Stimulated activated CD4-positive, alpha-beta T cell treated with anti-CD3 and anti-CD28 coated beads, TNF-alpha, amount 100 ng/mL, for 4 hours (primary cell): Measurements from ENCODE around the gene IL36A.

Experiments used
- DNase-seq, 3 experiments: peaks; one replicate each; pipeline ENCODE4 v3.0.0-alpha.2; 2020; ENCODE audit warnings: low read depth in 3 of 3

The IL36A gene, protein sequence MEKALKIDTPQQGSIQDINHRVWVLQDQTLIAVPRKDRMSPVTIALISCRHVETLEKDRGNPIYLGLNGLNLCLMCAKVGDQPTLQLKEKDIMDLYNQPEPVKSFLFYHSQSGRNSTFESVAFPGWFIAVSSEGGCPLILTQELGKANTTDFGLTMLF

DNA sequence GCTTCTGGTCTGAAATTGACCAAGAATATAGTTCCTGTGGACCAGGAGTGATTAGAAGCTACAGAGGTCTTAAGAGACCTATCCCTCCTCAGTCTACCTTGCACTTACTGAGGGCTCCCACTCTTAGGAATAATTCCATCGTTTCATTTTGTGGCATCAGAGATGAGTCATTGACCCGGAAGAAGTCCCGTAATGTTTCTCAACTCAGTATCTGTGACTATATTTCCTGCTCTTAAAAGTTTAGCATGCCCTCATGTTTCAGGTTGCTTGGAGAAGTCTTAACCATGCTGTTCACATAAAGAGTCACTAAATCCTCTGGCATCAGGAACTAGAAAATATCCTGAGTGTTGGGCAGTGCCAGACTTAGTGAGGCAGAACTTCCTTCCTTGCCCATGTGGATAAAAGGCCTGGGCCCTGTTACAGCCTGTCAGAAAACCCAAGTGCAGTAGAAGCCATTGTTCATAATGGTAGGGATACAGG is at the start of gene IL36A:
Gene IL36A, plus strand, starts transcription at position 430 of the 480 bp plus-strand sequence. CDS start 413 bp downstream, outside the sequence.
- DNase-seq: no peak

DNA sequence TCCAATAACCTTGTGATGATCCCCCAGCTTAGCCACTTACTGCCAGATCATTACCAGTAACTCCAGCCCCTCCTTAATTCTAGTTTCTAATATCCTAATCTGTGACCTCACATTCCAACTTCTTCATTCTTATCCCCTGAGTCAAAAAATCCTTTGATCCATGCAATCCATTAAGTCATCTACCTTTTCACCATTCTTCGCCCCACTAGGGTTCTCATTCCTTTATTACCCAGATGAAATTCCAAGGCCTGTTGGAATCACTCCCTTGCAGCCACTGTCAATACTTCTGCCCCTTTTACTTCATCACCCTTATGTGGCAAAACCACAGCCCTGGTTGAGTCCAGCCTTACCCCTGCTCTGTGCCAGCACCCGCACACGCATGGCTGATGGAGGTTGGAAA is 47.7 kb upstream of the IL36A start:
- no peak for DNase-seq

DNA sequence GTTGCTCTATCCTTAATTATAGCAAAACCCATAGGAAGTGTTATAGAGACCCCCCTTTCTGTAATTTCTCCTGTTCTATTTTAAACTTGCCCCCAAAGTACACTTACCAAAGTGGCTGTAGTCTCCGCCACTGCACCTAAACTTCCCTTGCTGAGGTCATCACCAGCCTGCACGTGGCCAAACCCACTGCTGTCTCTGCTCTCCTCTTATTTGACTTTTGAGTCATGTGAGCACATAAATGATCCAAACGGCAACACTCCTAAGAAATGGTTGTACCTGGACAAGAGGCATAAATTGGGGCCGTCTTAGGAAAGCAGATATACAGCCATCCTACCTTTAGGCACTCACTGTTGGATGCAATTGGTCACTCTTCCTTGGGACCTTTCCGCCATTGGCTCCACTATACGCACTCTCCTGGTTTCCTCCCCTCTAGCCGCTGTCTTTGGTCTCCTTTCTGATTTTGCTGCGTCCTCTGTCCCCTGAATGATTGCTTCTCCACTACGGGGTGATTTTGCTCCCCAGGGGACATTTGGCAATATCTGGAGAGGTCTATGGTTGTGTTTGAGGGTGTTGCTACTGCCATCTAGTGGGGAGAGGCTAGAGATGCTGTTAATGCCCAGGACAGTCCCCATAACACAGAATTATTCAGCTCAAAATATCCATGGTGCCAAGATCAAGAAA is 46.7 kb upstream of the IL36A start:
- DNase-seq: peak in 1 of 3 experiments; percentile 2

DNA sequence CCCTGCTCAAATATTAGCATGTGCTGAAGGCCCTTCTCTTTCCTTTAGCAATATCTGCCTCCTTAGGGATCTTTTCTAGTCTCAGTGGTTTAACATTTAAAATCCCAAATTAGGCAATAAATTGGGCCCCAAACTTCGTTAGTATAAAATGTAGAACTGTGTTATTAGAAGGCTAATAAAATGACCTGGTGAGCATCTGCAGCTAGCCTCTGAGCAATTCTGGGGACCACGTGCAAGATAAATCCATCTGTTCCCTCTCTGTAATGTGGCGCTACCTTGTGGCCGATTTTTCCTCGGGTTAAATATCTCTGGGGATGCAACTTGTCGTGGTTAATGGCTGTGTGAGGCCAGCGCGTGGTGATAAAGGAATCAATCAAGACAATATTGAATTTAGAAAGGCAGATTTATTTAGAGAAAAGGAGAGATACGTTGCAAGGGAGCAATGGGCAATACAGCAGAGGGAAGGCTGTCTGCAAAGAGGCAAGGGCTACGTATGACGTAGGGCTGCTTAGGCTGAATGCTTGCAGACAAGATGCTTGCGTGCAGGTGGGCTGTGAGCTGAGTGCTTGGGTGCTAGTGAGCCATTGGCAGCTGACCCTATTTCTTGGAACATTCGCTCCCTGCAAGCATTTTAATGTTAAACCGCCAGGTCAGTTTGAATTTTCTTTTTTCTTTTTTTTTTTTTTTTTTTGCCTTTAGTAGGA is 46.0 kb upstream of the IL36A start:
- DNase-seq: no peak

DNA sequence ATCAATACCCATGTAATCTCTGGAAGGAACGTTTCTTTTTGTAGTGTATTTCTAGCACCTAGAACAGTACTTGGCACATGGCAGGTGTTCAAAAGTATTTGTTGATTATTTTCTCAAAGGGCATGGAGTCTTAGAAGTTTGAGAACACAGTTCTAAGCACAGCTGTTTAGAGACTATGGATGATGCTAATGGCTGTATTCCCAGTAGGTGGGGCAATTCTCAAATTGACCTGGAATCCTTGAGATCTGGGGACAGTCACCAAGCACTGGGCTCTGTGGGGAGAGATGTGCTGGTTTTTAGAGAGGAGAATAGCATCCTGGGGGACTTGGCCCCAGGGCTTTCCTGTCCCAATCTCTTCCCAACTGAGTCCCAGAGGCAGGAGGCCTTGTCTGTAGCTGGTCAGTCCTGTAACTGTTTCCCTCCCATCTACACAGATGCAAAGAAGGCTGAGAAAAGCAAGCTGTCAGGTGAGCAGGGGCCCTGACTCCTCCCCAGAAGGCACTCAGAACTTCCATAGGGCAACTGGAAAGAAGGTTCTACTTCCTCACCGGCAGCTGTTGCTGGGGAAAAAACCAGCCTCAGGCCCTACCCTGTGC is 44.9 kb upstream of the IL36A start:
- no peak for DNase-seq

DNA sequence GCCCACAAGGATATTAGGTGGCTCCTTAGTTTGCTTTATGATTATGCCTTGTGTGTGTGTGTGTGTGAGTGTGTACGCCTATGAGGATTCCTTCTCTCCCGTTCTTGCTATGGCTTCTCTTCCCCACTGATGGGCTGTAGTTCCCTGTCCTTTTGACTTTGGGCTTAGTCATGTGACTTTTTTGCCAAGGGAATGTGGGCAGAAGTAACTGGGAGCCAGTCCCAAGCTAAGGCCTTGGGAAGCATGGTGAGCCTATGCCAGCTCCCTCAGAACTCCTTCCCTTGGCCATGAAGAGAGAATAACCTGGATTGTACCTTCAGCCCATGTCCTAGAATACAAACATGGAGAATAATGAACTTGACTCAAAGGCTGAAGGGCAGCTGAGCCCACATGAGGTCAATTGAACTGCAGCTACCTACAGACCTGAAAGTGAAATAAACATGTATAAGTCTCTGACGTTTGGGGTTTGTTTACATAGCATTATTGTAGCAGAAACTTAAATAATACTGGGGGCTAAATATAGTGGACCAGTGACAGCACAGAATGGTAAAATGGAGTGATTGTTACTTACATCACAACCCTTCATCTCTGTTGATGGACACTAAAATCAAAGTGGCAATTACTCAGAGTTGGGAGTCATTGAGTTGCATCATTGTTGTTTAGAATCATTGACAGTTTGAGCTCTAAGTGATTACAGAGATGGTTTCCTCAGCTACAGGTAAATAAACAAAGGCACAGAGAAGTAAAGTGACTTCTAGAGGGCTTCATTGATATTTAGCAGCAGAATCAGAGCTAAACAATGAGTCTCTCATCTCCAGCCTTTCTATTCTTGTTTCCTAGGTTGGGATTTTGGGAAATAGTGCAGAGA is 42.7 kb upstream of the IL36A start:
- DNase-seq: no peak

DNA sequence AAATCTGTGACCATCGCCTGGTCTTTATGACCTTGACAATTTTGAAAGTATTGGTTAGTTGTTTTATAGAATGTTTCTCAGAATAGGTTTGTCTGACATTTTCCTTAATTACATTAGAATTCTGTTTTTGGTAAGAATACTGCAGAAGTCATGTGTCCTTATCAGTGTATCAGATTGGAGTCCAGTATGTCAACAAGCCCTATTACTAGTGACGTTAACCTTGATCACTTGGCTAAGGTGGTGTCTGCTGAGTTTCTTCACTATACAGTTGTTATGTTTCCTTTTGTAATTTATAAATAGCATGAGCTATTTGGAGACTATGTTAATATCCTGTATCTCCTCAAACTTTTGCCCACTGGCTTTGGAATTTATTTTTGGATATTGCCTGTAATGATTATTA is 38.2 kb upstream of the IL36A start:
- no peak for DNase-seq

DNA sequence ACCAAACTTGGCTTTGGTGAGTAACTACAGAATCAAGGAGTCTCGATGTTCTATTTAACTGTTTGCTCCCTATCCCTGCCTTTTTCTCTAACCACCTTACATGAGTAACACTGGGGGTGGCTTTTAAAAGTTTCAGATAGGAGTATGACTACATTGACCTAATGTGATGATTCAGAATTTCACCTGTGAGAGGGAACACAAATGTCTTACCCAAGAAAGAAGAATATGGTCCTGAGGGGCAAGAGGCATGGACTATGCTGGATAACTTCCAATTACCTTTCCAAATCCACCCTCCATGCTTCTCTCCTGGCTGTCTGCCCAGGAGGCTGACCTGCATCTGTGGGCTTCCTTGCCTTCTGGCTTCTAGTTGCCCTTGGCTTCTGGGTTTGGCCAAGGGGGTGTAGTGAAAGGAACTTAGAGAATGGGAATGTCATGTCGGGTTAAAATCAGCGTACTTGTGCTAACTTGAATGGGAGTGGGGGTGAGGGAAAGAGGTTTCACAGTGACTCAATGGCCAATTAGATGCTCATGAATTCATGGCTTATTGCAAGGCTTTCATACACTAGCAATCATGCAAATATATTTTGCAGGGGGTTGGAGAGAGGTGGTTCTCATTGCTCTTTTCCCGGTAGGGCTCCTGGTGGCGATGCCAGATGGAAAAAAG is 32.7 kb upstream of the IL36A start:
- no peak for DNase-seq

DNA sequence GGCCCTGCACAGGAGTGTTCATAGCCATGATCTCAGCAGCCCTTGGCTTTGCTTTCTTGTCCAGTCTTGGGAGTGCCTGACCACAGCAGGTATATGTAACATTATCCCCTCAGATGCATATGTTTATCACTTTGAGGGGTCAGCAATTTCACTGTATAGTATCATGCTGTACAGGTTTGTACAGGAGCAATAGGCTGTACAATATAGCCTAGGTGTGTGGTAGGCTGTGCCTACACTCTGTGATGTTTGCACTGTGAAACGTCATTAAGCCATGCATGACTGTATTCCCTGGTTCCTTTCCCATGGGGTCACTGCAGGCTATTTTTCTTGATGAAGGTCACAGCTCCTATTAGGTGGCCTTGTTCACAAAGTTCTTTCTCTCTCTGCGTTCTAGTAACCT is 32.1 kb upstream of the IL36A start:
- DNase-seq: no peak

DNA sequence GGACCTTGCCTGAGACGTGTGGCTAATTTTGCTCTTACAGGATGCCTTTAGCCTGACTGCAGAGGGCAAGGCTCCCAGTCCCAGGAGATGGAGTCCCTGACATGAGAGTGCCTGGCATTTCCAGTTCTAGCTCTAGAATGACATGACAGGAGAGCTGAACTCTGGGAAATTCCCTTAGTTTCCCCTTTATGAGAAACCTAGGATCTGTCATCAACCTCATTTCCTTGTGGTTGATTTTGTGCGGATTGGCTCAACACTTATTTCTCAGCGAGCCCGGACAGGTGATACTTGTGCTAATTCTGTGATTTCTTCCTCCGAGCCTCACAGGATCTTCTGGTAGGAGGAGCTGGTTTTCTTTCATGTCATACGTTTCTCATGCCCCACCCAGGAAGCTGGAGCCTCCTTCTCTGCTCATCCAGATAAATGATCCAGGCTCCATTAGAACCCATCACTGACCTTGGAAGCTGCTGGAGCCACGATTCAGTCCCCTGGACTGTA is 27.7 kb upstream of the IL36A start, which contains the start of gene IL36G:
Gene IL36G, plus strand, starts transcription at position 448 of the 498 bp plus-strand sequence. CDS start 633 bp downstream, outside the sequence.
- DNase-seq: no peak

DNA sequence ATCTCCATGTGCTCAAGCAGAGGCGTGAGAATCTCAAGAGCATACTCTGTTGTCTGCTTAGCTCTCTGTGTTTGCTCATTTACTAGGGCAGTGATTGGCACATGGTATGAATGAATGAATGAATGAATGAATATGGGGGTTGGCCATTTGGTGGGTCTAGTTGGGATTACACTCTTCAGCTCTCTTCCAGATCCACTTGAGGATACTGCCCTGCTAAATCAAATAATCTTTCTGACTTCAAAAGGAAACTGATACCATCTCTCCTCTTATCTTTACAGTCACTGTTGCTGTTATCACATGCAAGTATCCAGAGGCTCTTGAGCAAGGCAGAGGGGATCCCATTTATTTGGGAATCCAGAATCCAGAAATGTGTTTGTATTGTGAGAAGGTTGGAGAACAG is 25.5 kb upstream of the IL36A start:
- no peak for DNase-seq

DNA sequence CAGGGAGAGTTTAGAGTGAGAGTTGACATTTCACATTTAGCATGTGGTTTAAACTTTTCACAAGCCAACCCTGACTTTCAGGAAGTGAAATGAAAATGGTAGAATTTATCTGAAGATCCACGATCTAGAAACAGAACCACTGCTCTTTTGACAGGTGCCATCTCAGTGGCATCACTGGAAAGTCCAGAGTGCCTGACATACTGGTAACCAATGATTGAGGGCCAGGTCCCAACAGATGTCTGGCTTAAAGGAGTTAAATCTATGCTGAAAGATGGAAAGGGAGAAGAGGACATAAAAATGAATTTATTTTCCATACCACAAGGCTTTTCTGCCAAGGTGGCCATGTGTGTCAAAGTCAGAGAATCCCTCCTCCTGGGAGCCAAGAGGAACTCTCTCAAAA is 24.7 kb upstream of the IL36A start:
- no peak for DNase-seq

DNA sequence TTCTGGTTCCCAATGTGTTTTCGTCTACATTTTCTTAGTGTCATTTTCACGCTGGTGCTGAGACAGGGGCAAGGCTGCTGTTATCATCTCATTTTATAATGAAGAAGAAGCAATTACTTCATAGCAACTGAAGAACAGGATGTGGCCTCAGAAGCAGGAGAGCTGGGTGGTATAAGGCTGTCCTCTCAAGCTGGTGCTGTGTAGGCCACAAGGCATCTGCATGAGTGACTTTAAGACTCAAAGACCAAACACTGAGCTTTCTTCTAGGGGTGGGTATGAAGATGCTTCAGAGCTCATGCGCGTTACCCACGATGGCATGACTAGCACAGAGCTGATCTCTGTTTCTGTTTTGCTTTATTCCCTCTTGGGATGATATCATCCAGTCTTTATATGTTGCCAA is 20.2 kb upstream of the IL36A start:
- DNase-seq: no peak

DNA sequence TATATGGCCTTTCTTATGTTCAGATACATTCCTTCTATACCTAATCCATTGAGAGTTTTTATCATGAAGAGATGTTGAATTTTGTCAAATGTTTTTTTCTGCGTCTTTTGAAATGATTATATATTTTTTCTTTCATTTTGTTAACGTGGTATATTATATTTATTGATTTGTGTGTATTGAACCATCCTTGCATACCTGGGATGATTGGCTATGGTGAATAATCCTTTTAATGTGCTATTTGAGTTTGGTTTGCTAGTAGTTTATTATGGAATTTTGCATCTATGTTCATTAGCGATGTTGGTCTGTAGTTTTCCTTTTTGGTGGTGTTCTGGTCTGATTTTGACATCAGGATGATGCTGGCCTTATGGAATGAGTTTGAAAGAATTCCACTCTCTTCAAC is 15.6 kb upstream of the IL36A start:
- DNase-seq: no peak

DNA sequence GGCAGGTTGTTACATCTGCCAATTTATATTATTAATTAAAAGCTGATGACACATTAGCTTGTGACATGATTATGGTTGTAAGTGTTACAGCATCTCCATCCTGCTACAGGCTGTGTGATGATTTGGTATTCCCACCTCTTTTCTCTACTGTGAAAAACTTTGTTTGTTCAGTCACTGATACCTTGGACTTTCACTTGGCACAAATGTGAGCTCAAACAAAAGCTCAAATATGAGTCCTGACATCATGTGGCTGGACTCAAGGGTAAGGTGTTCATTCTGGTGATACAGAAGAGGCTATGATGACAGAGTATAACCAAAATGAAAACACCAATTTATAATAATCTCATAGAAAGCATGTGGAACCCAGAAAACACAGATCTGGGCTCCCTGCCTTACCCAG is 11.4 kb upstream of the IL36A start:
- DNase-seq: no peak

DNA sequence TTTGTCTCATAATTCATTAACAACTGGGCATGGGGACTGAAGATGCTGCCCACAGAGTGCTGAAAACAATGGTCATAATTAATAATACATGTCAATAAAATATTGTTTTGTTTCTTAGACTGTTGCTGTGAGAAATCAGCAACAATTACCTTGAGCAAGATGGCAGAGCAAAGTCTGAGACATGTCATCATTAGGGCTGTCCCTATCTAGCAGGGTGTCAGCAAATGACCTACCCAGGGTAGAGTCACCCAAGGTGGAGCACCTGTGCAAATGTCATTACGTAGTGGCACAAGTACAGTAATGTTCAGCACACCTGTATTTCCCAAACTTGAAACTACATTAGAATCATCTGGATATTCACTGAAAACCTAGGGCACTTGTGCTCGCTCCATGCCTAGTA is 10.6 kb upstream of the IL36A start:
- no peak for DNase-seq

DNA sequence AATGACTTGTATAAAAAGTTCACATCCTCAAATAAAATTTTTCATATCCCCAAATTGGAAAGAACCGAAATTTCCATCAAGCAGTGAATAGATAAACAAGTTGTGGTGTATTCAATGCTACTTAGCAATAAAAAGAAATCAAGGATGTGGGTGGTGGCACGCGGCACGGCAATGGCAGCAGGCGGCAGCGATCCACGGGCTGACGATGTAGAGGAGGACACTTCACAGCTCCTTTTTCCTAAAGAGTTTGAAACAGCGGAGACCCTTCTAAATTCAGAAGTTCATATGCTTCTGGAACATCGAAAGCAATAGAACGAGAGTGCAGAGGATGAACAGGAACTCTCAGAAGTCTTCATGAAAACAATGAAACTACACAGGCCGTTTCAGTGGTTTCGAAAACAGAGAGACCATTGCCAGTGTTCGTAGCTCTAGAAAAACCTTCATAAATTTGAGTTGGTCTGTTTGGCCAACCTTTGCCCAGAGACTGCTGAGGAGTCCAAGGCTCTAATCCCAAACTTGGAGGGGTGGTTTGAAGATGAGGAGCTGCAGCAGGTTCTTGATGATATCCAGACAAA is 9.8 kb upstream of the IL36A start:
- DNase-seq: no peak

DNA sequence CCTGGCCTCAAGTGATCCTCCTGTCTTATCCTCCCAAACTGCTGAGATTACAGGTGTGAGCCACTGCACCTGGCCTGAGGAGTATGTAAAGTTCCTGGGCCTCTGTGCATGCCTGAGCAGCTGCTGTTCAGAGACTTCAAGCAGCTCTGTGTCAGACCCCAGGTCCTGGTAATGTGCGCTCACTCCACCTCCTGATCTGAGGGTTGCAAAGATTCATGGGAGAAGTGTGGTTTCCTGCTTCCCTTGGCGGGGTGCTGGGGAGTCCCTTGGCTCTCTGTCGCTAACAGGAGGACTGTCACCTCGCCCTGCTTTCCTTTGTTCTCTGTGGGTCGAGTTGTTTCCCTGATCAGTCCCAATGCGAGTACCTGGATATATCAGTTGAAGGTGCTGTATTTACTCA is 8.6 kb upstream of the IL36A start:
- peak in 2 of 3 experiments; percentile 25 to 46 for DNase-seq

DNA sequence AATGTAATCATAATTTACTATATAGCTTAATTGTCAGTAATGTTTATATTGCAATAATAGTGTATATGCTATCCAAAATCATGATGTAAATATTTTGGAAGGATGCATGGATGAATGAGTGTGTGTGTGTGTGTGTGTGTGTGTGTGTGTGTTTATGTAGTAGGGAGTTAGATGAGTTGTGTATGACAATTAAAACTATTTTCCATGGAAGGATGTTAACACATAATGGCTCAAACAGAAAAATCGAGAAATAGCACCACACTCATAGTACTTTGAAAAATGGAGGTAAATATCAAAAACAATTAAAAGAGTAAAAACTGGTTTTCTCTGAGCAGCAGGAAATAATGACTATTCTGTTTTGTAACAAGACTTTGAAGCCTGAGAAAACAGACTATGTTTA is 8.1 kb upstream of the IL36A start:
- DNase-seq: no peak

DNA sequence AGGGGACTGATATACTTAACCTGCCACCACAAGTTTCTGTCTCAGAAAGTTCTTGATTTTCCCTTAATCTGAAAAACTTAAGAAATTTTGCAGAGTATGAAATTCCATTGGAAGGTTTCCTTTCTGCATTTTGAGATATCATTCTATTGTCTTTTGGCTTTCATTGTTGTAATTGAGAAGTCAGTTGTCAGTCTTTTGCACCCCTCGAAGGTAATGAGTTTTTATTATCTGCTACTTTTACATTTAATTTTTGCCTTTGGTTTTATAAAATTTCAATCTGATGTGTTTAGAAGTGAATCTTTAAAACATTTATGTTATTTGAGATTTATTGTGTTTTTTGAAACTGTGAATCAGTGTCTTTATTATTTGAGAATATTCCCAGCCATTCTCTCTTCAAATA is 4.8 kb upstream of the IL36A start:
- no peak for DNase-seq

DNA sequence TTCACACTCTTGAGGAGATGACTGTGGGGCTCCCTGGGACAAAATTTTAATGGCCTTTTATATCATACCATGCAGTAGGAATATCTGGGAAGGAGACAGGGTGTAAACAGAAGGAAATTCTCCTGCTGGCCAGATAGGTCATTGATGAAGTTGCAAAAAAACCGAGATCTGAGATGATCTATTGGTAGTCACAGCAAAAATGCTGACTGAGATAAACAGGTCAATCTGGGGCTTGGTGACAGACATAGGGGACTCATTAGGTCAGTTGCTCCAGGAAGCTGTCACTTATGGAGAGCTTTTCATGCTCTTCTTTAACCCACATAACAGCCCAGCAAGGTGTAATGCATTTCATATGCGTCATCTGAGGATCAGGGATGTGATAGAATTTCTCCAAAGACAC is 2.6 kb upstream of the IL36A start:
- DNase-seq: no peak
